K562 (cell line): Measurements from ENCODE around the gene CACNG7. TPM values are rescaled to one million over a fixed set of nuclear protein-coding genes. Genes with fewer than 3 reads are reported as not detected.

Source experiments
- ATAC-seq: fragments of 200-7000 bp; cut with Tn5 transposase; 3 replicates; pipeline ENCODE4 v1.9.1; 2020; ENCODE audit warnings: moderate library complexity
- BruUV-seq: library from RNA; stranded (reverse); fragments of 400-500 nt; replicated peaks from 2 replicates; lab custom pipeline; 2021; lab: Mats Ljungman, UMichigan
- CTCF ChIA-PET: fragments of 300-600 bp; formaldehyde crosslinking; extraction: SDS; loops from one replicate; lab custom pipeline; 2021; ENCODE audit warnings: low intra/inter-chr PET ratio; lab: Yijun Ruan, JAX
- POLR2A ChIA-PET: fragments of 300-600, 350-650 bp; sonication (Branson Sonifier 250); formaldehyde crosslinking; extraction: SDS; loops from one replicate; lab custom pipeline; 2021; ENCODE audit warnings: antibody characterized with exemption, inconsistent platforms; lab: Yijun Ruan, JAX
- DNase-seq, 4 experiments: peaks; one replicate each; pipeline versions ENCODE4 v3.0.0 to v3.0.0-alpha.2; 2011 to 2018; ENCODE audit warnings: low spot score in 3 of 4, mixed read lengths in 3 of 4; ENCODE audit errors: extremely low read depth in 1 of 4
- FAIRE-seq: peaks from 2 replicates; lab custom pipeline; 2011; peaks lifted over from hg19 to GRCh38; lab: Jason Lieb, UNC
- H2AFZ ChIP-seq: 2 replicates; pipeline ENCODE4 v1.6.0; 2011; ENCODE audit warnings: low read depth, low read length, control low read depth, inconsistent platforms
- H3K27ac ChIP-seq: fragments of 200-600 bp; 3 replicates; pipeline ENCODE4 v1.8.0; 2011; ENCODE audit warnings: low read depth, mild to moderate bottlenecking, control low read depth, inconsistent platforms, low read length, moderate library complexity, mixed read lengths; ENCODE audit errors: extremely low read depth
- H3K27me3 ChIP-seq, 2 experiments: fragments of 300-600 bp in 1 of 2; 2 replicates in 1 of 2; 3 replicates in 1 of 2; pipeline versions ENCODE4 v1.6.0 to v1.8.0; 2011; ENCODE audit warnings: inconsistent platforms in 2 of 2, low read length in 2 of 2, mild to moderate bottlenecking in 1 of 2, mixed read lengths in 1 of 2, moderate library complexity in 1 of 2; ENCODE audit not compliant: control insufficient read depth in 2 of 2, insufficient read depth in 2 of 2
- H3K36me3 ChIP-seq: fragments of 300-600 bp; 3 replicates; pipeline ENCODE4 v1.8.0; 2011; ENCODE audit warnings: mild to moderate bottlenecking, low read length, inconsistent platforms; ENCODE audit not compliant: control insufficient read depth, insufficient read depth
- H3K4me1 ChIP-seq, 2 experiments: fragments of 200-600 bp in 1 of 2; replicated peaks in 1 of 2; 2 replicates in 1 of 2; 3 replicates in 1 of 2; pipeline versions ENCODE4 v1.5.1 to v1.8.0; 2011; ENCODE audit warnings: inconsistent platforms in 2 of 2, low read length in 2 of 2, mild to moderate bottlenecking in 1 of 2, mixed read lengths in 1 of 2, moderate library complexity in 1 of 2; ENCODE audit not compliant: control insufficient read depth in 2 of 2, insufficient read depth in 2 of 2
- H3K4me2 ChIP-seq: 2 replicates; pipeline ENCODE4 v1.6.1; 2011; ENCODE audit warnings: low read length, control low read depth, inconsistent platforms, mixed read lengths; ENCODE audit not compliant: insufficient read depth
- H3K4me3 ChIP-seq: fragments of 200-600 bp; sonication (generic), shearing (Covaris generic); 2 replicates; pipeline ENCODE4 v1.5.1; 2016; ENCODE audit warnings: control low read depth, inconsistent platforms
- H3K79me2 ChIP-seq: fragments of 200-600 bp; 3 replicates; pipeline ENCODE4 v1.8.0; 2011; ENCODE audit warnings: low read length, inconsistent platforms; ENCODE audit not compliant: control insufficient read depth, insufficient read depth
- H3K9ac ChIP-seq, 2 experiments: 2 replicates each; pipeline versions ENCODE4 v1.6.0 to v1.6.1; 2011; ENCODE audit warnings: low read depth in 2 of 2, low read length in 2 of 2, control low read depth in 1 of 2, inconsistent platforms in 1 of 2, mild to moderate bottlenecking in 1 of 2, mixed read lengths in 1 of 2; ENCODE audit not compliant: insufficient read depth in 1 of 2
- H3K9me1 ChIP-seq: one replicate; pipeline ENCODE4 v1.6.0; 2011; ENCODE audit warnings: inconsistent platforms, mild to moderate bottlenecking, low read length, moderate library complexity; ENCODE audit not compliant: control insufficient read depth, insufficient read depth
- H3K9me3 ChIP-seq: replicated peaks from 2 replicates; pipeline ENCODE4 v1.5.1; 2011; ENCODE audit warnings: low read depth, low read length, inconsistent platforms; ENCODE audit not compliant: control insufficient read depth, insufficient read depth
- H4K20me1 ChIP-seq: replicated peaks from 2 replicates; pipeline ENCODE4 v1.6.1; 2011; ENCODE audit warnings: low read length, inconsistent platforms, mixed read lengths; ENCODE audit not compliant: control insufficient read depth, insufficient read depth
- CREB1 ChIP-seq, 2 experiments: sonication (generic) in 1 of 2; formaldehyde crosslinking in 1 of 2; IDR thresholded peaks; 2 replicates each; pipeline versions ENCODE4 v1.6.1 to v1.8.0; 2012 to 2022; ENCODE audit warnings: inconsistent platforms in 1 of 2, mild to moderate bottlenecking in 1 of 2, missing genetic modification reagents in 1 of 2, moderate library complexity in 1 of 2
- ELF1 ChIP-seq: fragments of 200-800 bp; sonication (Bioruptor generic); IDR thresholded peaks from 2 replicates; pipeline ENCODE4 v1.6.1; 2016; ENCODE audit warnings: missing genetic modification characterization, missing compliant biosample characterization
- HDAC1 ChIP-seq, 2 experiments: fragments of 450-650 bp; IDR thresholded peaks; 2 replicates each; pipeline ENCODE4 v1.6.1; 2016 to 2017; ENCODE audit warnings: inconsistent platforms in 1 of 2, mild to moderate bottlenecking in 1 of 2, moderate library complexity in 1 of 2
- HMBOX1 ChIP-seq: sonication (generic); IDR thresholded peaks from 2 replicates; pipeline ENCODE4 v1.6.1; 2016
- HMG20B ChIP-seq: fragments of 250-450 bp; sonication (Bioruptor Pico); IDR thresholded peaks from 2 replicates; pipeline ENCODE4 v1.5.0; 2021; ENCODE audit warnings: mild to moderate bottlenecking
- HNRNPUL1 ChIP-seq: fragments of 200-400 bp; formaldehyde crosslinking; IDR thresholded peaks from 2 replicates; pipeline ENCODE4 v1.6.1; 2017; ENCODE audit warnings: low read length
- KAT7 ChIP-seq: sonication (generic); formaldehyde crosslinking; IDR thresholded peaks from 2 replicates; pipeline ENCODE4 v1.8.0; 2022; ENCODE audit warnings: missing genetic modification reagents, mild to moderate bottlenecking, borderline replicate concordance
- MAZ ChIP-seq, 2 experiments: fragments of 450-650 bp in 1 of 2; sonication (generic) in 1 of 2; formaldehyde crosslinking; IDR thresholded peaks in 1 of 2; conservative IDR thresholded peaks in 1 of 2; 2 replicates each; pipeline versions ENCODE4 v1.4.0 to v1.5.0; 2020; ENCODE audit warnings: mild to moderate bottlenecking in 1 of 2, missing genetic modification reagents in 1 of 2
- MYC ChIP-seq, 2 experiments: fragments of 250-450 bp in 1 of 2; sonication (Bioruptor Pico) in 1 of 2; IDR thresholded peaks; 2 replicates each; pipeline versions ENCODE4 v1.5.1 to v1.6.1; 2012 to 2021; ENCODE audit warnings: low read depth in 2 of 2, borderline replicate concordance in 1 of 2, improper control_type of control experiment in 1 of 2, low read length in 1 of 2, mild to moderate bottlenecking in 1 of 2, moderate library complexity in 1 of 2
- NRF1 ChIP-seq, 2 experiments: fragments of 450-650 bp; IDR thresholded peaks in 1 of 2; conservative IDR thresholded peaks in 1 of 2; 2 replicates each; pipeline ENCODE4 v1.6.1; 2014; ENCODE audit warnings: mild to moderate bottlenecking in 2 of 2
- RAD51 ChIP-seq: fragments of 450-650 bp; IDR thresholded peaks from 2 replicates; pipeline ENCODE4 v1.7.1; 2016; ENCODE audit warnings: low read depth, mild to moderate bottlenecking, borderline replicate concordance
- RBBP5 ChIP-seq: fragments of 200-600 bp; sonication (generic); IDR thresholded peaks from 2 replicates; pipeline ENCODE4 v1.6.1; 2012; ENCODE audit warnings: borderline replicate concordance, mild to moderate bottlenecking, low read length, control low read depth, inconsistent platforms; ENCODE audit not compliant: insufficient read depth, poor library complexity, severe bottlenecking
- TAF1 ChIP-seq: IDR thresholded peaks from 2 replicates; pipeline ENCODE4 v1.6.1; 2011; ENCODE audit warnings: mild to moderate bottlenecking, low read length, moderate library complexity; ENCODE audit not compliant: insufficient read depth, control insufficient read depth, severe bottlenecking; ENCODE audit errors: extremely low read depth
- ZC3H11A ChIP-seq: IDR thresholded peaks from 2 replicates; pipeline ENCODE4 v1.6.1; 2012; ENCODE audit warnings: low read depth, low read length, improper control_type of control experiment
- ZFPM2 ChIP-seq: fragments of 250-450 bp; sonication (Bioruptor Pico); IDR thresholded peaks from 2 replicates; pipeline ENCODE4 v1.5.1; 2022; ENCODE audit warnings: mild to moderate bottlenecking
- ZFX ChIP-seq: sonication (generic); formaldehyde crosslinking; IDR thresholded peaks from 2 replicates; pipeline ENCODE4 v1.8.0; 2022; ENCODE audit warnings: mild to moderate bottlenecking, missing genetic modification reagents, moderate library complexity
- ZNF586 ChIP-seq: fragments of 450-650 bp; formaldehyde crosslinking; conservative IDR thresholded peaks from 2 replicates; pipeline ENCODE4 v1.4.0; 2020; ENCODE audit warnings: mild to moderate bottlenecking, moderate library complexity
- ZNF696 ChIP-seq: fragments of 250-450 bp; sonication (Bioruptor Pico); conservative IDR thresholded peaks from 2 replicates; pipeline ENCODE4 v1.4.0; 2020; ENCODE audit warnings: mild to moderate bottlenecking, moderate library complexity
- WGBS: fragments of 100-300 bp; shearing (Covaris generic); methylation state at CpG from one replicate; pipeline ENCODE4 v1.1.6; 2016; ENCODE audit warnings: low coverage, mixed read lengths; ENCODE audit not compliant: insufficient coverage; ENCODE audit errors: missing lambda C conversion rate; 5-methylcytosine and 5-hydroxymethylcytosine counted together
- in situ Hi-C: fragments of 300-500 bp; cut with MboI; formaldehyde crosslinking; loops from 4 replicates; pipeline ENCODE4 v1.15.0; 2018; ENCODE audit warnings: inconsistent platforms, mixed read lengths
- intact Hi-C: fragments of 100-400 bp; cut with micrococcal nuclease; formaldehyde crosslinking; loops from 2 replicates; pipeline ENCODE4 v1.14.2; 2022
- polyA plus RNA-seq, 8 experiments: library from polyadenylated mRNA; depleted of rRNA in 4 of 8; stranded (reverse) in 5 of 8; unstranded in 3 of 8; fragments of >200 nt; fragmentation: Nextera tagmentation in 2 of 8; fragmentation: Illumina TruSeq in 1 of 8; extraction: Ambion mirVana in 2 of 8; extraction: Trizol in 1 of 8; gene quantifications; 2 replicates each; pipeline versions ENCODE4 v1.2.1 to v1.2.3, GENCODE V29; 2011 to 2014; ENCODE audit warnings: inconsistent platforms in 1 of 8, missing spikeins in 1 of 8
- total RNA-seq, 7 experiments: library from RNA; depleted of rRNA in 6 of 7; stranded (reverse); fragments of >200 nt in 6 of 7; fragmentation: Illumina TruSeq in 2 of 7; extraction: Trizol in 2 of 7; gene quantifications; 2 replicates each; pipeline versions ENCODE4 v1.2.1 to v1.2.3, GENCODE V29; 2011 to 2021; ENCODE audit warnings: low replicate concordance in 1 of 7
- TF ChIP-seq, protein P1 (sequence below), 3 experiments: IDR thresholded peaks in 2 of 3; conservative IDR thresholded peaks in 1 of 3; 2 replicates each; pipeline ENCODE4 v1.5.1; 2011 to 2012; ENCODE audit warnings: low read length in 3 of 3, mild to moderate bottlenecking in 3 of 3, control low read depth in 2 of 3, improper control_type of control experiment in 1 of 3, inconsistent platforms in 1 of 3, low read depth in 1 of 3, mixed read lengths in 1 of 3, moderate library complexity in 1 of 3; ENCODE audit not compliant: insufficient read depth in 2 of 3

CACNG7 gene
- total and polyA plus RNA-seq, 9 of the 15 experiments (the other 6 are each of a cell fraction or from before 2014, with no cell fraction given), result not detected

- H3K9me3 ChIP-seq, result no peaks in the 10 kb centered on the region
- peaks cover 36% of the 10 kb centered on the region; the same call in 2 of the 3 replicates for H3K36me3 ChIP-seq
- TSS peak; percentile 65 for BruUV-seq
- ChIA-PET CTCF (no interaction called here), POLR2A (interaction anchor here (0.6 to 1.2 kb wide), 8 partner anchors 9 to 468 kb away, joined by 3 read pairs; no protein-coding TSS in a partner anchor)
- no peak overlapping the region for H2AFZ ChIP-seq
- H3K9me1 ChIP-seq, result peaks cover 4% of the 10 kb centered on the region
- peak overlapping the region; percentile 79 for H3K4me2 ChIP-seq
- FAIRE-seq (peak; percentile 84), DNase-seq (peak in 2 of 4 experiments; percentile 46 to 72), ATAC-seq (peak; percentile 30)
- peaks cover 26 to 70% of the 10 kb centered on the region in 2 experiments; a peak in 4 of 5 replicates for H3K4me1 ChIP-seq
- H3K27ac ChIP-seq, result peak overlapping the region; percentile 99
- H3K79me2 ChIP-seq, result peaks cover 49% of the 10 kb centered on the region
- intact Hi-C loops (no loop called here), in situ Hi-C loops (no loop called here)
- 6% methylated on average over 5 of the region's 5 CpGs for WGBS
- no peaks in the 10 kb centered on the region for H3K27me3 ChIP-seq
- H3K9ac ChIP-seq, result peak overlapping the region; percentile 71 to 92
- 0 out of 2 replicates have a peak, but pooled peaks cover 5% of the 10 kb centered on the region for H4K20me1 ChIP-seq
- peak overlapping the region; percentile 78 for H3K4me3 ChIP-seq
- TF ChIP-seq ZNF586 (CRISPR knock-in tag), result no peak
- peak; percentile 43 for TF ChIP-seq RBBP5
- peak; percentile 12; the same call in 1 of the 2 replicates for TF ChIP-seq ELF1 (tag)
- no peak for TF ChIP-seq HMG20B (CRISPR knock-in tag)
- TF ChIP-seq RAD51, result no peak
- TF ChIP-seq ZC3H11A, result no peak
- peak; percentile 85 for TF ChIP-seq ZFX (CRISPR knock-in tag)
- 0 out of 4 replicates have a peak, but pooled peaks of 1 of the 2 experiments have one; percentile 37 for TF ChIP-seq MAZ (CRISPR knock-in tag; conservative IDR thresholded peaks at IDR 0.05 in 1 of 2, IDR thresholded peaks at IDR 0.05 in 1 of 2)
- TF ChIP-seq ZNF696, result no peak
- no peak for TF ChIP-seq CREB1 (IDR thresholded peaks at IDR 0.05)
- no peak for TF ChIP-seq CREB1 (CRISPR knock-in tag; IDR thresholded peaks at IDR 0.05)
- TF ChIP-seq, protein P1, sequence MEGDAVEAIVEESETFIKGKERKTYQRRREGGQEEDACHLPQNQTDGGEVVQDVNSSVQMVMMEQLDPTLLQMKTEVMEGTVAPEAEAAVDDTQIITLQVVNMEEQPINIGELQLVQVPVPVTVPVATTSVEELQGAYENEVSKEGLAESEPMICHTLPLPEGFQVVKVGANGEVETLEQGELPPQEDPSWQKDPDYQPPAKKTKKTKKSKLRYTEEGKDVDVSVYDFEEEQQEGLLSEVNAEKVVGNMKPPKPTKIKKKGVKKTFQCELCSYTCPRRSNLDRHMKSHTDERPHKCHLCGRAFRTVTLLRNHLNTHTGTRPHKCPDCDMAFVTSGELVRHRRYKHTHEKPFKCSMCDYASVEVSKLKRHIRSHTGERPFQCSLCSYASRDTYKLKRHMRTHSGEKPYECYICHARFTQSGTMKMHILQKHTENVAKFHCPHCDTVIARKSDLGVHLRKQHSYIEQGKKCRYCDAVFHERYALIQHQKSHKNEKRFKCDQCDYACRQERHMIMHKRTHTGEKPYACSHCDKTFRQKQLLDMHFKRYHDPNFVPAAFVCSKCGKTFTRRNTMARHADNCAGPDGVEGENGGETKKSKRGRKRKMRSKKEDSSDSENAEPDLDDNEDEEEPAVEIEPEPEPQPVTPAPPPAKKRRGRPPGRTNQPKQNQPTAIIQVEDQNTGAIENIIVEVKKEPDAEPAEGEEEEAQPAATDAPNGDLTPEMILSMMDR (IDR thresholded peaks at IDR 0.05 in 2 of 3, conservative IDR thresholded peaks at IDR 0.05 in 1 of 3; ENCODE audit: insufficient read depth in 2 of 3, low read depth in 1 of 3, low read length in 3 of 3), result 0 out of 6 replicates have a peak, but pooled peaks of 1 of the 3 experiments have one; percentile 10
- TF ChIP-seq HMBOX1, result peak; percentile 75
- no peak for TF ChIP-seq ZFPM2 (CRISPR knock-in tag)
- TF ChIP-seq HDAC1 (IDR thresholded peaks at IDR 0.05), result peak in 1 of 2 experiments; percentile 21; a peak in 1 of 4 replicates
- TF ChIP-seq TAF1, result peak; percentile 54
- TF ChIP-seq MYC (IDR thresholded peaks at IDR 0.05; ENCODE audit: low read depth, low read length), result peak; percentile 47
- TF ChIP-seq MYC (CRISPR knock-in tag; IDR thresholded peaks at IDR 0.05; ENCODE audit: borderline replicate concordance, low read depth), result no peak
- TF ChIP-seq KAT7, result no peak
- peak in 1 of 2 experiments; percentile 17; a peak in 1 of 4 replicates for TF ChIP-seq NRF1 (conservative IDR thresholded peaks at IDR 0.05 in 1 of 2, IDR thresholded peaks at IDR 0.05 in 1 of 2)
- no peak for TF ChIP-seq HNRNPUL1
Observed at GRCh38 chr19:53870485-53870844, 38.6 kb upstream of the CACNG7 start.
